Kidney (tissue), 14 donors: ENCODE data around the gene SAMD3. TPM values are rescaled to one million over a fixed set of nuclear protein-coding genes. Genes with fewer than 3 reads are reported as not detected.

ENCODE experiments used
- DNase-seq, 5 donors: peaks; one replicate each; pipeline ENCODE4 v3.0.0-alpha.2; 2013 to 2020
- FAIRE-seq: peaks from 2 replicates; lab custom pipeline; 2012; peaks lifted over from hg19 to GRCh38; lab: Jason Lieb, UNC
- H3K27ac ChIP-seq, 2 donors: one replicate each; pipeline ENCODE4 v1.7.0; 2013; ENCODE audit warnings: low read depth in 2 of 2, low read length in 2 of 2, inconsistent platforms in 1 of 2
- H3K27me3 ChIP-seq: one replicate; pipeline ENCODE4 v1.7.1; 2013; ENCODE audit warnings: low read length, inconsistent platforms; ENCODE audit not compliant: control insufficient read depth, insufficient read depth
- H3K36me3 ChIP-seq, 3 donors: one replicate each; pipeline versions ENCODE4 v1.7.0 to v1.7.1; 2013; ENCODE audit warnings: low read length in 3 of 3, control low read depth in 1 of 3, inconsistent platforms in 1 of 3; ENCODE audit not compliant: insufficient read depth in 3 of 3, control insufficient read depth in 2 of 3
- H3K4me1 ChIP-seq, 3 donors: one replicate each; pipeline versions ENCODE4 v1.7.0 to v1.7.1; 2013; ENCODE audit warnings: low read length in 3 of 3, inconsistent platforms in 1 of 3, low read depth in 1 of 3; ENCODE audit not compliant: control insufficient read depth in 2 of 3, insufficient read depth in 2 of 3
- H3K4me3 ChIP-seq, 3 donors: one replicate each; pipeline versions ENCODE4 v1.7.0 to v1.8.1; 2013; ENCODE audit warnings: low read length in 3 of 3, control low read depth in 1 of 3, inconsistent platforms in 1 of 3
- H3K9ac ChIP-seq, 3 donors: one replicate each; pipeline versions ENCODE4 v1.7.0 to v1.7.1; 2013; ENCODE audit warnings: low read length in 3 of 3, control low read depth in 1 of 3, inconsistent platforms in 1 of 3
- H3K9me3 ChIP-seq, 3 donors: one replicate each; pipeline versions ENCODE4 v1.7.0 to v1.7.1; 2013; ENCODE audit warnings: low read length in 3 of 3, control low read depth in 1 of 3, inconsistent platforms in 1 of 3; ENCODE audit not compliant: control insufficient read depth in 2 of 3, insufficient read depth in 1 of 3
- CTCF ChIP-seq: IDR thresholded peaks from 3 replicates; pipeline ENCODE4 v1.5.1; 2012; ENCODE audit warnings: mild to moderate bottlenecking, moderate library complexity, borderline replicate concordance; ENCODE audit not compliant: insufficient read depth; ENCODE audit errors: extremely low read depth
- intact Hi-C: fragments of 100-400 bp; cut with DNase I; formaldehyde crosslinking; loops from one replicate; pipeline ENCODE4 v1.11.1; 2022
- polyA plus RNA-seq: library from polyadenylated mRNA; stranded (reverse); fragments of 350-450 nt; fragmentation: Illumina TruSeq; extraction: RNeasy Lipid Tissue Mini Kit (QIAGEN cat#74804); gene quantifications from one replicate; pipeline ENCODE4 v1.2.3, GENCODE V29; 2014; ENCODE audit warnings: low read depth, low replicate concordance; ENCODE audit not compliant: insufficient read depth
- total RNA-seq: library from RNA; stranded (reverse); fragmentation: NEBNext Ultra II Directional; extraction: Animal tissue kit (Norgen Biotek cat#: 25700); gene quantifications from one replicate; pipeline ENCODE4 v1.2.1, GENCODE V29; 2021
- donor health status: control.
- donor health status: control.
- donor health status: control.
- donor health status: control.
- donor health status: control.
- donor health status: DM: yes; HTN: yes; CAD: no.
- donor health status: Normal renal cell carcinoma (clear cell type).

The SAMD3 gene
- total and polyA plus RNA-seq, 2 donors from 2014 or later, result 1.1 to 3.5 TPM

DNA sequence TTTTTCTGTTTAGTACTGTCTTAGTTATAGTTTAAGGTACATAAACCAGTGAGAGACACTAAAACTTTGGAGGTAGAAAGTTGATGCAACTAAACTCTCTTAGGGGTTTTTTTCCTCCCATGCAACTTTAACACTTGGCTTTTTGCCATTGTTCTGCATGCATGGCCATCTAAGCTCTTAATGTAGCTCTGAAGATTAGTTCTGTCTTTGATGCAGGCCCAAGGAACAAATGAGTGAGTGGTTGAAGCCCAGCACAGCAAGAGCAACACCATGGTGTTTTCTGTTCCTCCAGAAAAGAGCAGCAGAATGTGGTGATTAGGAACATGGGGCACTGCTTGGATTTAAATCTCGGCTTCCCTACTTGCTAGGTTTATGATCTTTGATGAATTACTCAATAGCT is 115.0 kb downstream of the SAMD3 start:
- H3K4me3 ChIP-seq, result no peak overlapping the region
- no peak for FAIRE-seq

GRCh38 chr6:130105996-130106704 is 116.6 kb downstream of the SAMD3 start:
- FAIRE-seq (no peak), DNase-seq (no peak)
- Histone ChIP-seq H3K4me1 (no peaks in the 10 kb centered on the region), H3K36me3 (no peaks in the 10 kb centered on the region), H3K27ac (no peak overlapping the region), H3K9me3 (no peaks in the 10 kb centered on the region), H3K4me3 (no peak overlapping the region), H3K27me3 (no peaks in the 10 kb centered on the region), H3K9ac (no peak overlapping the region)
- TF ChIP-seq CTCF, result no peak
- intact Hi-C loops, result no loop called here

More for the DNA sequence above, 115.0 kb downstream of the SAMD3 start:
- H3K4me1 ChIP-seq, result no peaks in the 10 kb centered on the region
- intact Hi-C loops, result no loop called here
- no peak for DNase-seq
- no peaks in the 10 kb centered on the region for H3K36me3 ChIP-seq
- TF ChIP-seq CTCF, result no peak
- H3K9ac ChIP-seq, result no peak overlapping the region
- H3K9me3 ChIP-seq, result no peaks in the 10 kb centered on the region
- no peak overlapping the region for H3K27ac ChIP-seq
- no peaks in the 10 kb centered on the region for H3K27me3 ChIP-seq

DNA sequence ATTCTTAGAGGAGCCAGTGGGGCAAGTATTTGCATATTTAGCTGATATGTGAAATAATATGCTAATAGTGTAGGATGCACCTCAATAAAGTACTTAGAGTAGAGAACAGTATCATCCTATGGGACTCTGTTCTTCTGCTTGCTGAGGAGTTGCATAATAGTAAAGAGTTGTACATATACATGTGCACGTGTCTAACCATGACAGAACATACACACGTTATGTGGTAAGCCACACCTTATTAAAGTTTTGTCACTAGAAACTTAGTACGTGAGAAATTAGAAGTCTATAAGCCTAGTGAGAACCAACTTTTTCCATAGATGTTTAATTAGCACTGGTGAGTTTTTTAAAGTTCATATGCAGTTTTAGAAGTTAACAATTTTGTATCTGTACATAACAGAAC is 123.6 kb downstream of the SAMD3 start:
- Histone ChIP-seq H3K9ac (no peak overlapping the region), H3K4me3 (no peak overlapping the region), H3K36me3 (no peaks in the 10 kb centered on the region), H3K27me3 (no peaks in the 10 kb centered on the region), H3K27ac (no peak overlapping the region), H3K9me3 (no peaks in the 10 kb centered on the region), H3K4me1 (no peaks in the 10 kb centered on the region)
- TF ChIP-seq CTCF, result no peak
- DNase-seq, result no peak
- intact Hi-C loops, result no loop called here
- no peak for FAIRE-seq
